MM.1S (cell line): Measurements from ENCODE around the gene ESRRA.
"Not testable (repeated sequence)": the region's sequence is repeated elsewhere in the genome, so short reads cannot be mapped to it uniquely, and the experiment has no call there.

Experiments
- DNase-seq: peaks from one replicate; pipeline ENCODE4 v3.0.0-alpha.2; 2015
- H2AFZ ChIP-seq: fragments of 300-600 bp; sonication (generic); 2 replicates; pipeline ENCODE4 v1.6.0; 2016; ENCODE audit warnings: antibody characterized with exemption, low read length
- H3F3A ChIP-seq: fragments of 300-600 bp; sonication (generic); 2 replicates; pipeline ENCODE4 v1.6.1; 2016; ENCODE audit warnings: mild to moderate bottlenecking, antibody characterized with exemption, low read length, moderate library complexity, mixed read lengths; ENCODE audit not compliant: insufficient read depth
- H3K27ac ChIP-seq: fragments of 300-600 bp; sonication (generic); 2 replicates; pipeline ENCODE4 v1.5.1; 2016; ENCODE audit warnings: mild to moderate bottlenecking, low read length
- H3K27me3 ChIP-seq: fragments of 300-600 bp; sonication (generic); replicated peaks from 2 replicates; pipeline ENCODE4 v1.6.0; 2016; ENCODE audit warnings: low read length; ENCODE audit not compliant: insufficient read depth
- H3K36me3 ChIP-seq: fragments of 300-600 bp; sonication (generic); replicated peaks from 2 replicates; pipeline ENCODE4 v1.6.1; 2016; ENCODE audit warnings: mild to moderate bottlenecking, low read length, mixed read lengths; ENCODE audit not compliant: insufficient read depth
- H3K4me1 ChIP-seq: fragments of 300-600 bp; sonication (generic); 2 replicates; pipeline ENCODE4 v1.6.1; 2016; ENCODE audit warnings: low read length, mixed read lengths
- H3K4me2 ChIP-seq: fragments of 300-600 bp; sonication (generic); 2 replicates; pipeline ENCODE4 v1.6.0; 2016; ENCODE audit warnings: low read depth, low read length
- H3K4me3 ChIP-seq: fragments of 300-600 bp; sonication (generic); 2 replicates; pipeline ENCODE4 v1.5.1; 2016; ENCODE audit warnings: low read length, mixed read lengths
- H3K79me2 ChIP-seq: fragments of 300-600 bp; sonication (generic); 2 replicates; pipeline ENCODE4 v1.6.1; 2016; ENCODE audit warnings: mixed run types, low read length, mixed read lengths
- H3K9ac ChIP-seq: fragments of 300-600 bp; sonication (generic); 2 replicates; pipeline ENCODE4 v1.6.1; 2016; ENCODE audit warnings: low read length, mixed read lengths
- H3K9me2 ChIP-seq: fragments of 300-600 bp; sonication (generic); replicated peaks from 2 replicates; pipeline ENCODE4 v1.6.1; 2016; ENCODE audit warnings: mild to moderate bottlenecking, low read length, mixed read lengths; ENCODE audit not compliant: insufficient read depth
- H3K9me3 ChIP-seq: fragments of 300-600 bp; sonication (generic); replicated peaks from 2 replicates; pipeline ENCODE4 v1.6.1; 2016; ENCODE audit warnings: mild to moderate bottlenecking, low read length, mixed read lengths; ENCODE audit not compliant: insufficient read depth
- H4K20me1 ChIP-seq: fragments of 300-600 bp; sonication (generic); 2 replicates; pipeline ENCODE4 v1.6.1; 2016; ENCODE audit warnings: mild to moderate bottlenecking, low read length, moderate library complexity, mixed read lengths; ENCODE audit not compliant: insufficient read depth
- CTCF ChIP-seq: fragments of 300-600 bp; sonication (generic); IDR thresholded peaks from 2 replicates; pipeline ENCODE4 v1.5.1; 2016; ENCODE audit warnings: antibody characterized with exemption, low read length, mixed read lengths
- EZH2 ChIP-seq: fragments of 300-600 bp; sonication (generic); optimal IDR thresholded peaks from 2 replicates; pipeline ENCODE3; 2017; ENCODE audit warnings: low read depth, mild to moderate bottlenecking, antibody characterized with exemption, low read length, mixed read lengths
- EZH2phosphoT487 ChIP-seq: fragments of 300-600 bp; sonication (generic); IDR thresholded peaks from 2 replicates; pipeline ENCODE4 v1.6.1; 2018; ENCODE audit warnings: antibody characterized with exemption, low read length

The ESRRA gene

GRCh38 chr11:64313491-64314145 is 8.3 kb downstream of the ESRRA start:
- Histone ChIP-seq H3K27ac (no peak overlapping the region), H3K79me2 (peaks cover 70% of the 10 kb centered on the region), H3K9ac (no peak overlapping the region)

GRCh38 chr11:64314146-64314804 is 9.0 kb downstream of the ESRRA start:
- no peak for DNase-seq
- TF ChIP-seq CTCF = peak; percentile 16; the same call in 1 of the 2 replicates
- TF ChIP-seq EZH2phosphoT487 = no peak
- TF ChIP-seq EZH2 = no peak
- H3K4me1 ChIP-seq = peaks cover 5% of the 10 kb centered on the region
- no peak overlapping the region for H2AFZ ChIP-seq
- H3K9me2 ChIP-seq = no peaks in the 10 kb centered on the region
- H3K4me3 ChIP-seq = no peak overlapping the region
- H3K9ac ChIP-seq = no peak overlapping the region
- H3K27ac ChIP-seq = no peak overlapping the region
- H3K9me3 ChIP-seq = no peaks in the 10 kb centered on the region
- H3K36me3 ChIP-seq = no peaks in the 10 kb centered on the region
- no peak overlapping the region for H3K4me2 ChIP-seq
- H3K79me2 ChIP-seq = peaks cover 73% of the 10 kb centered on the region
- peaks cover 38% of the 10 kb centered on the region for H3F3A ChIP-seq
- H4K20me1 ChIP-seq = no peaks in the 10 kb centered on the region
- no peaks in the 10 kb centered on the region for H3K27me3 ChIP-seq

More at GRCh38 chr11:64313491-64314145, 8.3 kb downstream of the ESRRA start:
- Histone ChIP-seq H3K4me3 (no peak overlapping the region), H3K27me3 (no peaks in the 10 kb centered on the region), H3K9me3 (no peaks in the 10 kb centered on the region), H3K4me1 (no peaks in the 10 kb centered on the region), H2AFZ (no peak overlapping the region), H3K4me2 (no peak overlapping the region), H4K20me1 (no peaks in the 10 kb centered on the region), H3F3A (peaks cover 33% of the 10 kb centered on the region), H3K36me3 (no peaks in the 10 kb centered on the region), H3K9me2 (no peaks in the 10 kb centered on the region)
- TF ChIP-seq CTCF (no peak), EZH2 (no peak), EZH2phosphoT487 (no peak)
- no peak for DNase-seq

- TF ChIP-seq CTCF = no peak
- no peak for TF ChIP-seq EZH2phosphoT487
- TF ChIP-seq EZH2 = no peak
- no peaks in the 10 kb centered on the region for H4K20me1 ChIP-seq
- H3K27me3 ChIP-seq = no peaks in the 10 kb centered on the region
- H3K4me3 ChIP-seq = no peak overlapping the region
- no peak for DNase-seq
- no peaks in the 10 kb centered on the region for H3K9me3 ChIP-seq
- H3K4me2 ChIP-seq = peak overlapping the region; percentile 21; the same call in 1 of the 2 replicates
- no peak overlapping the region for H3K9ac ChIP-seq
- H3F3A ChIP-seq = peaks cover 39% of the 10 kb centered on the region
- H3K9me2 ChIP-seq = no peaks in the 10 kb centered on the region
- H3K27ac ChIP-seq = no peak overlapping the region
- no peaks in the 10 kb centered on the region for H3K36me3 ChIP-seq
- H3K4me1 ChIP-seq = peaks cover 6% of the 10 kb centered on the region
- H2AFZ ChIP-seq = no peak overlapping the region
- peaks cover 70% of the 10 kb centered on the region for H3K79me2 ChIP-seq
Measured at GRCh38 chr11:64314805-64315561, 9.7 kb downstream of the ESRRA start.

GRCh38 chr11:64315667-64316526 is 10.6 kb downstream of the ESRRA start:
- H3K9me3 ChIP-seq, H3K4me1 ChIP-seq, DNase-seq, H3K27me3 ChIP-seq, H3K36me3 ChIP-seq, H4K20me1 ChIP-seq, H2AFZ ChIP-seq, H3K9me2 ChIP-seq: not testable (repeated sequence)
- peaks cover 39% of the 10 kb centered on the region for H3F3A ChIP-seq
- H3K9ac ChIP-seq = peak overlapping the region; percentile 92; the same call in 1 of the 2 replicates
- peak overlapping the region; percentile 42 for H3K4me2 ChIP-seq
- H3K27ac ChIP-seq = peak overlapping the region; percentile 100; the same call in 1 of the 2 replicates
- H3K79me2 ChIP-seq = peaks cover 64% of the 10 kb centered on the region
- peak overlapping the region; percentile 78 for H3K4me3 ChIP-seq
